ENCODE data around the gene SCCPDH. TPM values are rescaled to one million over a fixed set of nuclear protein-coding genes. Genes with fewer than 3 reads are reported as not detected.
"Not testable (repeated sequence)": the region's sequence is repeated elsewhere in the genome, so short reads cannot be mapped to it uniquely, and the experiment has no call there.

Gene SCCPDH
- total and polyA plus RNA-seq, 2 donors (not counting 3 experiments of a cell fraction or from before 2014, with no cell fraction given), result 24.4 to 37.5 TPM

DNA sequence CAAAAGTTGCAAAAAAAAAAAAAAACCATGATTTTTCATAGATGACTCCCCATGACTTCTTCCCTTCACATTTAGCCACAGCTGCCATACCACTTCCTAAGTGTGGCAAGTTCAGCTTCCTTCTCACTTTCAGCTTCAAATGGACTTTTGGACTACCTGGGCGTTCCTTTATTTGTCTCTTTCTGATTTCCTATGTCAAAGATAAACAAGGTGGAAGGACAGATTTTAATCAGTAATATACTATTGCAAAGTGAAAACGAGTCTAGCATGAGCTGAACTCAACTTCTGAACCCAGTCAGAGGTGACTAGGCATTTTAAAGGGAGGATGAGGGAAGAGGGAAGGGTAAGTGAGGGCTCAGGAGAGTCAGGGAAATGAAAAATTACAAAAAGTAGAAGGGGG lies 14.4 kb upstream of the SCCPDH start:
- Histone ChIP-seq H3K9me1 (replicated peaks; ENCODE audit: control insufficient read depth, extremely low read depth, insufficient read depth, low read length) (no peaks in the 10 kb centered on the region), H4K20me1 (replicated peaks; ENCODE audit: control insufficient read depth, extremely low read depth, insufficient read depth, low read length) (no peaks in the 10 kb centered on the region), H3K9me3 (replicated peaks; ENCODE audit: control insufficient read depth, insufficient read depth, low read length) (no peaks in the 10 kb centered on the region), H2AFZ (ENCODE audit: low read depth, low read length) (no peak overlapping the region), H3K4me1 (ENCODE audit: control insufficient read depth, extremely low read depth, insufficient read depth, low read length) (no peaks in the 10 kb centered on the region), H3K36me3 (ENCODE audit: control insufficient read depth in 2 of 2, extremely low read depth in 1 of 2, insufficient read depth in 2 of 2, low read length in 2 of 2) (no peaks in the 10 kb centered on the region), H3K79me2 (ENCODE audit: control insufficient read depth, insufficient read depth, low read length) (no peaks in the 10 kb centered on the region), H3K4me2 (ENCODE audit: insufficient read depth, low read length) (no peak overlapping the region), H3K4me3 (replicated peaks in 1 of 3; ENCODE audit: insufficient read depth in 1 of 3, low read depth in 1 of 3, low read length in 3 of 3) (no peak overlapping the region), H3K9ac (replicated peaks; ENCODE audit: extremely low read depth, insufficient read depth, low read length) (no peak overlapping the region), H3K27me3 (ENCODE audit: control insufficient read depth in 2 of 2, insufficient read depth in 2 of 2, low read length in 2 of 2) (peaks cover 0 to 2% of the 10 kb centered on the region in 2 experiments), H3K27ac (ENCODE audit: insufficient read depth, low read depth, low read length) (no peak overlapping the region)
- no TSS peak for BruUV-seq (replicated peaks)
- FAIRE-seq, result no peak
- DNase-seq (ENCODE audit: low read depth, low spot score), result no peak
- intact Hi-C loops (cut with micrococcal nuclease) (no loop called here), dilution Hi-C loops (cut with MboI; ENCODE audit: extremely low pct_ligation_motif_present, low sequenced_read_pairs) (no loop called here)
- TF ChIP-seq, protein P1, sequence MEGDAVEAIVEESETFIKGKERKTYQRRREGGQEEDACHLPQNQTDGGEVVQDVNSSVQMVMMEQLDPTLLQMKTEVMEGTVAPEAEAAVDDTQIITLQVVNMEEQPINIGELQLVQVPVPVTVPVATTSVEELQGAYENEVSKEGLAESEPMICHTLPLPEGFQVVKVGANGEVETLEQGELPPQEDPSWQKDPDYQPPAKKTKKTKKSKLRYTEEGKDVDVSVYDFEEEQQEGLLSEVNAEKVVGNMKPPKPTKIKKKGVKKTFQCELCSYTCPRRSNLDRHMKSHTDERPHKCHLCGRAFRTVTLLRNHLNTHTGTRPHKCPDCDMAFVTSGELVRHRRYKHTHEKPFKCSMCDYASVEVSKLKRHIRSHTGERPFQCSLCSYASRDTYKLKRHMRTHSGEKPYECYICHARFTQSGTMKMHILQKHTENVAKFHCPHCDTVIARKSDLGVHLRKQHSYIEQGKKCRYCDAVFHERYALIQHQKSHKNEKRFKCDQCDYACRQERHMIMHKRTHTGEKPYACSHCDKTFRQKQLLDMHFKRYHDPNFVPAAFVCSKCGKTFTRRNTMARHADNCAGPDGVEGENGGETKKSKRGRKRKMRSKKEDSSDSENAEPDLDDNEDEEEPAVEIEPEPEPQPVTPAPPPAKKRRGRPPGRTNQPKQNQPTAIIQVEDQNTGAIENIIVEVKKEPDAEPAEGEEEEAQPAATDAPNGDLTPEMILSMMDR (IDR thresholded peaks at IDR 0.05; ENCODE audit: extremely low read depth in 1 of 2, insufficient read depth in 1 of 2, low read depth in 1 of 2, low read length in 2 of 2), result no peak
- TF ChIP-seq POLR2AphosphoS5 (IDR thresholded peaks at IDR 0.05; ENCODE audit: insufficient read depth, low read depth, low read length), result no peak
- CTCF ChIA-PET, result interaction anchor here (0.7 kb wide), 1 partner anchor 212 kb away, joined by 3 read pairs; no protein-coding TSS in a partner anchor
- POLR2A ChIA-PET, result no interaction called here

DNA sequence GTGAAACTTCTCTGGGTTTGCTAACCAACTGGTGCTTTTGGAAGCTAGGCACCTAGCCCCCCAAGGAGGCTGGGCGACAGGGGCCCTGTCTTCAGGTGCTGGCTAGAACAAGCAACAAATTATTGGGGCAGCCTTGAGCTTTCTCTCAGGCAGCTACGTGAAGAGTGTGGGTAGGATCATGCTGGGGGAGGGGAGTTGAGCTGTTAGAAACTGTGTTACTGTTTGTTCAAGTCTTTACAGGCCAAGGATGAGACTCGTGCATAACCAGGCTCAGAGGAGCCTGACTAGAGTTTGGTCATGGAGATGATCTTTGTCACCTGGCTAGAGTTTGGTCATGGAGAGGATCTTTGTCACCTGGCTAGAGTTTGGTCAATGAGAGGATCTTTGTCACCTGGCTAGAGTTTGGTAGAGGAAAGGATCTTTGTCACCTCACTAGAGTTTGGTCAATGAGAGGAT lies 12.6 kb upstream of the SCCPDH start:
- POLR2A ChIA-PET, result no interaction called here
- no peak overlapping the region for H3K4me3 ChIP-seq (replicated peaks in 1 of 3; ENCODE audit: insufficient read depth in 1 of 3, low read depth in 1 of 3, low read length in 3 of 3)
- H3K9me3 ChIP-seq (replicated peaks; ENCODE audit: control insufficient read depth, insufficient read depth, low read length), result no peaks in the 10 kb centered on the region
- no peaks in the 10 kb centered on the region for H4K20me1 ChIP-seq (replicated peaks; ENCODE audit: control insufficient read depth, extremely low read depth, insufficient read depth, low read length)
- H3K9ac ChIP-seq (replicated peaks; ENCODE audit: extremely low read depth, insufficient read depth, low read length), result no peak overlapping the region
- intact Hi-C loops (cut with micrococcal nuclease), result no loop called here
- TF ChIP-seq, protein P1 (IDR thresholded peaks at IDR 0.05; ENCODE audit: extremely low read depth in 1 of 2, insufficient read depth in 1 of 2, low read depth in 1 of 2, low read length in 2 of 2), result no peak
- TF ChIP-seq POLR2AphosphoS5 (IDR thresholded peaks at IDR 0.05; ENCODE audit: insufficient read depth, low read depth, low read length) (no peak), FOS (IDR thresholded peaks at IDR 0.05; ENCODE audit: borderline replicate concordance, insufficient read depth, low read length) (no peak)
- H3K27ac ChIP-seq (ENCODE audit: insufficient read depth, low read depth, low read length), result no peak overlapping the region
- no peak overlapping the region for H2AFZ ChIP-seq (ENCODE audit: low read depth, low read length)
- no peak overlapping the region for H3K4me2 ChIP-seq (ENCODE audit: insufficient read depth, low read length)
- no peak for DNase-seq (ENCODE audit: low read depth, low spot score)
- no TSS peak for BruUV-seq (replicated peaks)
- no peaks in the 10 kb centered on the region for H3K4me1 ChIP-seq (ENCODE audit: control insufficient read depth, extremely low read depth, insufficient read depth, low read length)
- H3K79me2 ChIP-seq (ENCODE audit: control insufficient read depth, insufficient read depth, low read length), result no peaks in the 10 kb centered on the region
- no peak for FAIRE-seq
- peaks cover 0 to 2% of the 10 kb centered on the region in 2 experiments for H3K27me3 ChIP-seq (ENCODE audit: control insufficient read depth in 2 of 2, insufficient read depth in 2 of 2, low read length in 2 of 2)
- dilution Hi-C loops (cut with MboI; ENCODE audit: extremely low pct_ligation_motif_present, low sequenced_read_pairs), result no loop called here
- H3K36me3 ChIP-seq (ENCODE audit: control insufficient read depth in 2 of 2, extremely low read depth in 1 of 2, insufficient read depth in 2 of 2, low read length in 2 of 2), result no peaks in the 10 kb centered on the region
- CTCF ChIA-PET, result interaction anchor here (1.4 kb wide), 1 partner anchor 213 kb away, joined by 3 read pairs; no protein-coding TSS in a partner anchor
- no peaks in the 10 kb centered on the region for H3K9me1 ChIP-seq (replicated peaks; ENCODE audit: control insufficient read depth, extremely low read depth, insufficient read depth, low read length)

DNA sequence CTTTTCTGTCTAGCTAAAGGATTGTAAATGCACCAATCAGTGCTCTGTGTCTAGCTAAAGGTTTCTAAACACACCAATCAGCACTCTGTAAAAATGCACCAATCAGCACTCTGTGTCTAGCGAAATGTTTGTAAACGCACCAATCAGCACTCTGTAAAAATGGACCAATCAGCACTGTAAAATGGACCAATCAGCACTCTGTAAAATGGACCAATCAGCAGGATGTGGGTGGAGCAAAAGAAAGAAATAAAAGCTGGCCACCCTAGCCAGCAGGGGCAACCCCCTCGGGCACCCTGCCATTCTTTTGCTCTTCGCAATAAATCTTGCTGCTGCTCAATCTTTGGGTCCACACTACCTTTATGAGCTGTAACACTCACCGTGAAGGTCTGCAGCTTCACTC lies 11.8 kb upstream of the SCCPDH start:
- H3K4me1 ChIP-seq (ENCODE audit: control insufficient read depth, extremely low read depth, insufficient read depth, low read length); FAIRE-seq; H3K9me3 ChIP-seq (replicated peaks; ENCODE audit: control insufficient read depth, insufficient read depth, low read length); H3K9me1 ChIP-seq (replicated peaks; ENCODE audit: control insufficient read depth, extremely low read depth, insufficient read depth, low read length); H3K4me2 ChIP-seq (ENCODE audit: insufficient read depth, low read length); H3K9ac ChIP-seq (replicated peaks; ENCODE audit: extremely low read depth, insufficient read depth, low read length); DNase-seq (ENCODE audit: low read depth, low spot score); intact Hi-C loops (cut with micrococcal nuclease); H2AFZ ChIP-seq (ENCODE audit: low read depth, low read length); H3K79me2 ChIP-seq (ENCODE audit: control insufficient read depth, insufficient read depth, low read length); dilution Hi-C loops (cut with MboI; ENCODE audit: extremely low pct_ligation_motif_present, low sequenced_read_pairs); BruUV-seq (replicated peaks); POLR2A ChIA-PET; H3K27me3 ChIP-seq (ENCODE audit: control insufficient read depth in 2 of 2, insufficient read depth in 2 of 2, low read length in 2 of 2); H4K20me1 ChIP-seq (replicated peaks; ENCODE audit: control insufficient read depth, extremely low read depth, insufficient read depth, low read length); H3K4me3 ChIP-seq (replicated peaks in 1 of 3; ENCODE audit: insufficient read depth in 1 of 3, low read depth in 1 of 3, low read length in 3 of 3); H3K36me3 ChIP-seq (ENCODE audit: control insufficient read depth in 2 of 2, extremely low read depth in 1 of 2, insufficient read depth in 2 of 2, low read length in 2 of 2); H3K27ac ChIP-seq (ENCODE audit: insufficient read depth, low read depth, low read length): not testable (repeated sequence)
- CTCF ChIA-PET, result interaction anchor here (1.2 kb wide), 1 partner anchor 23 kb away, joined by 4 read pairs; no protein-coding TSS in a partner anchor
